Upper lobe of right lung (tissue), 1 donor: ENCODE measurements around the gene CDC42SE1. TPM values are rescaled to one million over a fixed set of nuclear protein-coding genes. Genes with fewer than 3 reads are reported as not detected.
A peak's percentile ranks its signal among the peaks of the same experiment; 100 is the strongest.

Experiments used
- ATAC-seq: fragments of 200-7000 bp; cut with Tn5 transposase; one replicate; pipeline ENCODE4 v1.9.1; 2020; ENCODE audit warnings: mild to moderate bottlenecking, moderate library complexity
- DNase-seq: peaks from one replicate; pipeline ENCODE4 v3.0.0-alpha.2; 2020
- H3K27ac ChIP-seq: fragments of 200-600 bp; one replicate; pipeline ENCODE4 v1.8.0; 2022
- H3K27me3 ChIP-seq: fragments of 200-600 bp; one replicate; pipeline ENCODE4 v1.8.0; 2022; ENCODE audit warnings: mild to moderate bottlenecking
- H3K36me3 ChIP-seq: fragments of 200-600 bp; one replicate; pipeline ENCODE4 v1.8.0; 2022
- H3K4me1 ChIP-seq: fragments of 200-600 bp; one replicate; pipeline ENCODE4 v1.8.0; 2022
- H3K4me3 ChIP-seq: fragments of 200-600 bp; one replicate; pipeline ENCODE4 v1.8.0; 2022; ENCODE audit warnings: mild to moderate bottlenecking
- H3K9me3 ChIP-seq: fragments of 200-600 bp; one replicate; pipeline ENCODE4 v1.8.0; 2022
- CTCF ChIP-seq: fragments of 200-600 bp; IDR thresholded peaks from one replicate; pipeline ENCODE4 v1.8.0; 2022; ENCODE audit warnings: antibody characterized with exemption
- intact Hi-C: fragments of 100-400 bp; cut with DNase I; formaldehyde crosslinking; loops from one replicate; pipeline ENCODE4 v1.11.0; 2022
- total RNA-seq: library from RNA; stranded (reverse); fragmentation: NEBNext Ultra II Directional; extraction: Animal tissue kit (Norgen Biotek cat#: 25700); gene quantifications from one replicate; pipeline ENCODE4 v1.2.1, GENCODE V29; 2021
- donor health status: DM: no; HTN: yes; CAD: no; lungs with severe emphysema.

Gene CDC42SE1
- total RNA-seq, 1 donor from 2014 or later: 105 TPM

- no peaks in the 10 kb centered on the region for H3K9me3 ChIP-seq
- no peak for TF ChIP-seq CTCF
- intact Hi-C loops: no loop called here
- no peak overlapping the region for H3K27ac ChIP-seq
- peaks cover 14% of the 10 kb centered on the region for H3K4me1 ChIP-seq
- no peaks in the 10 kb centered on the region for H3K27me3 ChIP-seq
- DNase-seq (no peak), ATAC-seq (no peak)
- H3K4me3 ChIP-seq: no peak overlapping the region
- peaks cover 47% of the 10 kb centered on the region for H3K36me3 ChIP-seq
Observed at GRCh38 chr1:151050051-151050688, 9.3 kb downstream of the CDC42SE1 start.

- Histone ChIP-seq H3K27ac (no peak overlapping the region), H3K4me1 (peaks cover 14% of the 10 kb centered on the region), H3K9me3 (no peaks in the 10 kb centered on the region), H3K4me3 (no peak overlapping the region), H3K27me3 (no peaks in the 10 kb centered on the region), H3K36me3 (peaks cover 40% of the 10 kb centered on the region)
- no peak for TF ChIP-seq CTCF
- no peak for ATAC-seq
- intact Hi-C loops: no loop called here
- DNase-seq: no peak
Observed at GRCh38 chr1:151049458-151049857, 10.0 kb downstream of the CDC42SE1 start.

- H3K27ac ChIP-seq: peak overlapping the region; percentile 83
Observed at GRCh38 chr1:151048645-151049032, 10.8 kb downstream of the CDC42SE1 start.

GRCh38 chr1:151047925-151048644 is 11.3 kb downstream of the CDC42SE1 start:
- peaks cover 14% of the 10 kb centered on the region for H3K4me1 ChIP-seq
- no peaks in the 10 kb centered on the region for H3K9me3 ChIP-seq
- peak overlapping the region; percentile 92 for H3K4me3 ChIP-seq
- H3K27ac ChIP-seq: peak overlapping the region; percentile 83
- peak; percentile 84 for DNase-seq
- peaks cover 26% of the 10 kb centered on the region for H3K36me3 ChIP-seq
- ATAC-seq: peak; percentile 89
- H3K27me3 ChIP-seq: no peaks in the 10 kb centered on the region
- peak; percentile 51 for TF ChIP-seq CTCF
- intact Hi-C loops: no loop called here

More at GRCh38 chr1:151048645-151049032, 10.8 kb downstream of the CDC42SE1 start:
- no peak for ATAC-seq
- peak overlapping the region; percentile 92 for H3K4me3 ChIP-seq
- peaks cover 31% of the 10 kb centered on the region for H3K36me3 ChIP-seq
- H3K27me3 ChIP-seq: no peaks in the 10 kb centered on the region
- intact Hi-C loops: no loop called here
- TF ChIP-seq CTCF: no peak
- DNase-seq: no peak
- no peaks in the 10 kb centered on the region for H3K9me3 ChIP-seq
- H3K4me1 ChIP-seq: peaks cover 14% of the 10 kb centered on the region

GRCh38 chr1:151047591-151047924 is 11.9 kb downstream of the CDC42SE1 start, which contains the start of gene C1orf56:
Gene C1orf56 (plus strand): TSS chr1:151047751. CDS start chr1:151047848, 97 bp downstream.
- Histone ChIP-seq H3K36me3 (peaks cover 21% of the 10 kb centered on the region), H3K4me3 (peak within 1 kb of the TSS; percentile 92), H3K27ac (peak within 1 kb of the TSS; percentile 83), H3K9me3 (no peaks in the 10 kb centered on the region), H3K27me3 (no peaks in the 10 kb centered on the region), H3K4me1 (peaks cover 14% of the 10 kb centered on the region)
- DNase-seq: peak; percentile 84
- ATAC-seq: peak; percentile 88
- intact Hi-C loops: no loop called here
- TF ChIP-seq CTCF: no peak
